ENCODE measurements around the gene ADARB2. TPM values are rescaled to one million over a fixed set of nuclear protein-coding genes. Genes with fewer than 3 reads are reported as not detected.

Gene ADARB2
- total and polyA plus RNA-seq, 2 experiments from 2014 or later: not detected

DNA sequence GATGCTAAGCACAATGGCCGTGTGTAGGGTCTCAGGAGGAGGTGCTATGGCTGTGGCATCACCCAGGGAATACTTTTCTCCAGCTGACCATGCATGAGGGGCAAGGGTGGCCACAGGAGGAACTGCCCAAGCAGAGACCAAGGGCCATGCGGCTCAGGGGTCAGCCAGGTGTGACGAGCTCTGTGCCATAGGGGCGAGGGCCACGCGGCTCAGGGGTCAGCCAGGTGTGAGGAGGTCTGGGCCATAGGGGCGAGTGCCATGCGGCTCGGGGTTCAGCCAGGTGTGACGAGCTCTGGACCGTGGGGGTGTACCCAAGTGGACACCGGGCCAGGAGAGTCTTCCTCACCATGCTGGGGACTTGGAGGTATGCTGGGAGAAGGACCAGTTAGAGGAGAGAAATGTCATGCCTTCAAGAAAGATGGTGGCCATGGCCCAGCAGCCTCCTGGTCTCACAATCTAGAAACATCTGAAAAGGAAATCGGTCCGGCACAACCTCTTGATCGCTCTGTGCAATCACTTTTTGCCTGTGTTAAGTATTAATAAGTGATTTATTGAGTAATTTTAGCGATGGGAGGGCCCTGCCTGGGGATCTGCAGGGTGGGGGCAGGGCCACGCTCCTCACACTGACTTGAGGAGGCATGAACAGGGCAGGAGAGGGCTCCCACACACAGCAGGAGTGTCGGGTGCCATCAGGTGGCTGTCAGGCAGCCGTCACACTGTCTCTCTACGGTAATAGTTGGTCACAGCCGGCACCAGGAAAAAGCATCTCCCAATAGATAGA is 265.0 kb downstream of the ADARB2 start:
- TF ChIP-seq EZH2phosphoT487 (IDR thresholded peaks at IDR 0.05; ENCODE audit: insufficient read depth, low read depth): no peak
- no peak for TF ChIP-seq EZH2 (IDR thresholded peaks at IDR 0.05; ENCODE audit: insufficient read depth, poor library complexity, severe bottlenecking)

DNA sequence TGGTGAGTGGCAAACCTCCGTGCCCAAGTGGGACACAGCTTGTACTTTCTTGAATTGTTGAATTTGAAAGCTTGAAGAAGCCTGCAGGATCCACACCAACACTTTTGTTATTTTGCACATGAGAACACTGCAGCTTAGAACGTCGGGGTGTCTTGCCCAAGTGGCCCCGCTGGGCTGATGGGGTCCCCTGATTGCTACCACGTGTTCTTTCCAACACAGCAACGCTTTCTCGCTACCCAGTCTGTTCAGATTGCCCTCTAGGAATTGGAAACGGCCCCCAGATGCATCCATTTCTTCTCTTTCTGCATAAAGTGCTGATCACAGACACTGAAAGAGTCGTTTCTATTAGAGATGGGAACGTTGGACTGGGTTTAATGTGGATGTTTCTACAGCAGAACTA is 268.5 kb downstream of the ADARB2 start:
- H3K4me1 ChIP-seq (ENCODE audit: insufficient read depth): no peaks in the 10 kb centered on the region
- H3K9me3 ChIP-seq (ENCODE audit: low read depth): no peaks in the 10 kb centered on the region
- no peak overlapping the region for H3K4me3 ChIP-seq
- H3K9ac ChIP-seq: no peak overlapping the region
- H3K4me2 ChIP-seq (ENCODE audit: unreplicated experiment): no peak overlapping the region
- TF ChIP-seq EZH2 (IDR thresholded peaks at IDR 0.05; ENCODE audit: insufficient read depth, poor library complexity, severe bottlenecking) (no peak), EZH2phosphoT487 (IDR thresholded peaks at IDR 0.05; ENCODE audit: insufficient read depth, low read depth) (no peak)
- no peak overlapping the region for H2AFZ ChIP-seq
- H3K9me2 ChIP-seq (ENCODE audit: insufficient read depth): no peaks in the 10 kb centered on the region
- H3K27me3 ChIP-seq (replicated peaks; ENCODE audit: insufficient read depth): no peaks in the 10 kb centered on the region
- H3F3A ChIP-seq (ENCODE audit: insufficient read depth): no peaks in the 10 kb centered on the region
- H3K79me2 ChIP-seq (ENCODE audit: insufficient read depth): no peaks in the 10 kb centered on the region
- no peaks in the 10 kb centered on the region for H4K20me1 ChIP-seq (ENCODE audit: insufficient read depth)
- no peaks in the 10 kb centered on the region for H3K36me3 ChIP-seq (ENCODE audit: low read depth)
- in situ Hi-C loops (cut with MboI): no loop called here
- WGBS, 2 experiments (ENCODE audit: low coverage in 1 of 2, low lambda C conversion rate in 2 of 2, missing lambda C conversion rate in 2 of 2): 24% methylated on average over 10 of the region's 10 CpGs
- DNase-seq: no peak
- no peak overlapping the region for H3K27ac ChIP-seq

More for the DNA sequence above, 265.0 kb downstream of the ADARB2 start:
- H3K79me2 ChIP-seq (ENCODE audit: insufficient read depth): no peaks in the 10 kb centered on the region
- WGBS, 2 experiments (ENCODE audit: low coverage in 1 of 2, low lambda C conversion rate in 2 of 2, missing lambda C conversion rate in 2 of 2): 40 to 46% methylated on average over 21 of the region's 21 CpGs
- H3K9me2 ChIP-seq (ENCODE audit: insufficient read depth): no peaks in the 10 kb centered on the region
- no peaks in the 10 kb centered on the region for H3F3A ChIP-seq (ENCODE audit: insufficient read depth)
- H3K36me3 ChIP-seq (ENCODE audit: low read depth): no peaks in the 10 kb centered on the region
- H3K4me2 ChIP-seq (ENCODE audit: unreplicated experiment): no peak overlapping the region
- no peaks in the 10 kb centered on the region for H3K4me1 ChIP-seq (ENCODE audit: insufficient read depth)
- no peaks in the 10 kb centered on the region for H3K27me3 ChIP-seq (replicated peaks; ENCODE audit: insufficient read depth)
- H2AFZ ChIP-seq: no peak overlapping the region
- no peak overlapping the region for H3K4me3 ChIP-seq
- H3K9ac ChIP-seq: no peak overlapping the region
- no peak for DNase-seq
- no peaks in the 10 kb centered on the region for H4K20me1 ChIP-seq (ENCODE audit: insufficient read depth)
- in situ Hi-C loops (cut with MboI): no loop called here
- no peak overlapping the region for H3K27ac ChIP-seq
- no peaks in the 10 kb centered on the region for H3K9me3 ChIP-seq (ENCODE audit: low read depth)

DNA sequence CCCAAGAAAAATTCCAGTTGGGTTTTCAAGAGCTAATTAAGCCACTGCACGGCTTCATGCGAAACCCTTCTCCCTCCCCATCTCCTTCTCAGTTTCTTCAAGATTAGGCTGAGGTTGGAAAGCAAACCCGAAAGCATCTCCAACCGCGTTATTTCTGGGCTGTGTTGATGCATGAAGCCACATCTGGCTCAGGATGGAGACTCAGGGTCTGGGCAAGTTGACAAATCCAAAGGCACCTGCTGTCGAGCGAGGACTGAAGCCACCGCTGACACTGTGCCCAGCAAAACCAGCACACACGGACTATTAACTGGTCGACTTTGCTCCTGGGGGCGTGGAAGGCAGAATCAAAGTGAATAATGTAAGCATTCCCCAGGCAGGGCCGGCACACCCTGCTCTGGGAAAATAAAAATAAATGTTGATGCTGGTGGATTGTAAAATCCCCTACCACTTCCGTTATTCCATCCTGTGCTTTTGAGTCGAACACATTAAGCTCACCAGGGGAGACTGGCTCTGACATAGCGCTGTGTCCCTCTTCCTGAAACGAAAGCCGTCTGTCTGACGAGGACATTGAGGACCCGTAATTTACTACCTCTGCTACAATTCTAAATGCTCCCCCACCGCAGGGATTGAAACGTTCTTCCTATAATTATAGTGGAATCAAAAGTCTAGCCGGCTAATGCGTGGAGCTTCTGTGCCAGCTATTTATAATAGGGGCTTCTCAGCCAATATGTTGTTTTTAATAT is 269.8 kb downstream of the ADARB2 start:
- Histone ChIP-seq H3K9me2 (ENCODE audit: insufficient read depth) (no peaks in the 10 kb centered on the region), H3K27ac (no peak overlapping the region), H3F3A (ENCODE audit: insufficient read depth) (no peaks in the 10 kb centered on the region), H3K79me2 (ENCODE audit: insufficient read depth) (no peaks in the 10 kb centered on the region), H3K4me1 (ENCODE audit: insufficient read depth) (no peaks in the 10 kb centered on the region), H3K4me3 (no peak overlapping the region), H3K9me3 (ENCODE audit: low read depth) (no peaks in the 10 kb centered on the region), H3K36me3 (ENCODE audit: low read depth) (no peaks in the 10 kb centered on the region), H4K20me1 (ENCODE audit: insufficient read depth) (no peaks in the 10 kb centered on the region), H3K27me3 (replicated peaks; ENCODE audit: insufficient read depth) (no peaks in the 10 kb centered on the region), H2AFZ (no peak overlapping the region), H3K4me2 (ENCODE audit: unreplicated experiment) (no peak overlapping the region), H3K9ac (no peak overlapping the region)
- TF ChIP-seq EZH2 (IDR thresholded peaks at IDR 0.05; ENCODE audit: insufficient read depth, poor library complexity, severe bottlenecking) (no peak), EZH2phosphoT487 (IDR thresholded peaks at IDR 0.05; ENCODE audit: insufficient read depth, low read depth) (no peak)
- 35 to 36% methylated on average over 22 to 23 of the region's 23 CpGs for WGBS, 2 experiments (ENCODE audit: low coverage in 1 of 2, low lambda C conversion rate in 2 of 2, missing lambda C conversion rate in 2 of 2)
- DNase-seq: no peak
- in situ Hi-C loops (cut with MboI): no loop called here

DNA sequence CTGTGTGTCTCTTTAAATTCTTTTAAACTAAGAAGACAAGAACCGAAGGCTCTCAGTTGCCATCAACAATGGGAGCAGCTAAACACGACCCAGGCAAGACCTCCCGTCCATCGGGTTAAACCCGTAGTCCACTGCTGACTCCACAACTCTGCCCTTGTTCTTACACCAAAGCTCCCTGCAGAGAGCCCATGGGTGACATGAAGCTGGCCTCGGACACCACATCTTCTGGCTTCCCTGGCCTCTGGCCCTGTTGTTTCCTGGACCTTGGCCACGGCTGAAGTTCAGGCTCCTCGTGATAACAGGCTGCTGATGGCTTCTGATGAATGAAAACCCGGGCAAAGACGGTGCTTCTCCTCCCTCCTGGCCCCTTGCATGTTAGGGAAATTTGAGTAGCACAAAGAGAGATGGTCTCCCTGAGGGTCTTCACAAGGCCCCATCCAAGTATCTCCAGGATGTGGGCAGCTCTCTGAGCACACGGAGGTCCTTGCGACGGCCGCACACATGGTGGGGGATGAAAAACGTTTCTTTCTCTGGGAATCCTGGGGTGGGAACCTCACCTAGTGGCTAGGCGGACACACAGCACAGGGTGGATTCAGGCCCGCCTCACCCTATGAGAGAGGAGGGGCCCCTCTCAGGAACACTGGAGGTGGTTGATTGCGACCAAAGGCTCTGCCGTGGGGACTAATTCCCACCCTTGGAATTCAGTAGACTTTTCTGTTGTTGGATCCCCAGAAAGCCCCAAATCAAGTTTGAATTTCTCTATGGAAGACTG is 271.1 kb downstream of the ADARB2 start:
- Histone ChIP-seq H2AFZ (no peak overlapping the region), H3K27ac (no peak overlapping the region), H3F3A (ENCODE audit: insufficient read depth) (no peaks in the 10 kb centered on the region), H3K4me3 (no peak overlapping the region), H3K79me2 (ENCODE audit: insufficient read depth) (no peaks in the 10 kb centered on the region), H3K4me2 (ENCODE audit: unreplicated experiment) (no peak overlapping the region), H3K36me3 (ENCODE audit: low read depth) (no peaks in the 10 kb centered on the region), H3K9me3 (ENCODE audit: low read depth) (no peaks in the 10 kb centered on the region), H3K9ac (no peak overlapping the region), H3K4me1 (ENCODE audit: insufficient read depth) (no peaks in the 10 kb centered on the region), H3K9me2 (ENCODE audit: insufficient read depth) (no peaks in the 10 kb centered on the region), H4K20me1 (ENCODE audit: insufficient read depth) (no peaks in the 10 kb centered on the region), H3K27me3 (replicated peaks; ENCODE audit: insufficient read depth) (no peaks in the 10 kb centered on the region)
- in situ Hi-C loops (cut with MboI): no loop called here
- DNase-seq: no peak
- 37 to 39% methylated on average over 19 of the region's 19 CpGs for WGBS, 2 experiments (ENCODE audit: low coverage in 1 of 2, low lambda C conversion rate in 2 of 2, missing lambda C conversion rate in 2 of 2)
- TF ChIP-seq EZH2 (IDR thresholded peaks at IDR 0.05; ENCODE audit: insufficient read depth, poor library complexity, severe bottlenecking) (no peak), EZH2phosphoT487 (IDR thresholded peaks at IDR 0.05; ENCODE audit: insufficient read depth, low read depth) (no peak)
